GM12801 (cell line): ENCODE data around the gene PRR33.

ENCODE experiments used
- TF ChIP-seq, protein P1 (sequence below): IDR thresholded peaks from one replicate; pipeline ENCODE4 v1.5.1; 2011; ENCODE audit warnings: control low read depth; ENCODE audit not compliant: insufficient read length; ENCODE audit errors: extremely low read depth

The PRR33 gene

DNA sequence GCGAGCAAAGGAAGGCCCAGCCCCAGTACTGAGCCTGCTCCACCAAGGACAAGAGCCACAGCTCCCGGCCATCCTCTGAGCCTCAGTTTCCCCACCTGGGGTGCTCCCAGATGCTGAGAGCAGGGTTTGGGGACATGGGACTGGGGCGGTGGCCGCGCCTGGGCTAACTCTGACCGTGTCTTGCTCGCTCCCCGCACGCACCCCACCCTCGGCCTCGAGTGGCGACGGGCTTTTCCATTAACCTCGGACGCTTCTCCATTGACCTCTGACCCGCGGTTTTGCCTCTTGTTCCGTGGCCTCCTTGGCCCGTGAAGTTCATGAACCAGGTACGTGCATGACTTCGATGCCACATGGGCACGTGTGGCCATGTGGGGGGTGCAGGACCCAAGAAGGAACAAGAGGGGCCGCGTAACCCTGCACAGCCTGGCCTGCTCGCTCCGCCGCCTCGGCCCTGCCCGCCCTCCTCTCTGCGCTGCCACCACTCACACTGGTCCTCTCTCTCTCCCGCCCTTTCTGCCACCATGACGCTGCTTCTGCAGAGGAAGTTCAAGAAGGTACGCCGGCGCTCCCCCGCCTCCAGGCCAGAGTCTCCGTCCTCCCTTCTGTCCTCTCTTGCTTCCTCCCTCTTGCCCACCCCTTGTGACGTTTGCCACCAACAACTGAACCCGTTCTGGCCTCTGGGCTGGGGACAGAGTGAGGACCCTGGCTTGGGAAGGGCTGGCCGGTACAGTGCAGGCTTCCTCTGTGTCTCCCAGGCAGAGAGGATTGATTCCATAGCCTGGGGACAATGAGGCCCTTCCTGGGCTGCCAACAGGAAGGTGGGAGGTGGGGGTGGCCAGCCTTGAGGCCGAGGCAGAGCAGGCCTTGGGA is 34.7 kb upstream of the PRR33 start:
- TF ChIP-seq, protein P1, sequence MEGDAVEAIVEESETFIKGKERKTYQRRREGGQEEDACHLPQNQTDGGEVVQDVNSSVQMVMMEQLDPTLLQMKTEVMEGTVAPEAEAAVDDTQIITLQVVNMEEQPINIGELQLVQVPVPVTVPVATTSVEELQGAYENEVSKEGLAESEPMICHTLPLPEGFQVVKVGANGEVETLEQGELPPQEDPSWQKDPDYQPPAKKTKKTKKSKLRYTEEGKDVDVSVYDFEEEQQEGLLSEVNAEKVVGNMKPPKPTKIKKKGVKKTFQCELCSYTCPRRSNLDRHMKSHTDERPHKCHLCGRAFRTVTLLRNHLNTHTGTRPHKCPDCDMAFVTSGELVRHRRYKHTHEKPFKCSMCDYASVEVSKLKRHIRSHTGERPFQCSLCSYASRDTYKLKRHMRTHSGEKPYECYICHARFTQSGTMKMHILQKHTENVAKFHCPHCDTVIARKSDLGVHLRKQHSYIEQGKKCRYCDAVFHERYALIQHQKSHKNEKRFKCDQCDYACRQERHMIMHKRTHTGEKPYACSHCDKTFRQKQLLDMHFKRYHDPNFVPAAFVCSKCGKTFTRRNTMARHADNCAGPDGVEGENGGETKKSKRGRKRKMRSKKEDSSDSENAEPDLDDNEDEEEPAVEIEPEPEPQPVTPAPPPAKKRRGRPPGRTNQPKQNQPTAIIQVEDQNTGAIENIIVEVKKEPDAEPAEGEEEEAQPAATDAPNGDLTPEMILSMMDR: no peak

DNA sequence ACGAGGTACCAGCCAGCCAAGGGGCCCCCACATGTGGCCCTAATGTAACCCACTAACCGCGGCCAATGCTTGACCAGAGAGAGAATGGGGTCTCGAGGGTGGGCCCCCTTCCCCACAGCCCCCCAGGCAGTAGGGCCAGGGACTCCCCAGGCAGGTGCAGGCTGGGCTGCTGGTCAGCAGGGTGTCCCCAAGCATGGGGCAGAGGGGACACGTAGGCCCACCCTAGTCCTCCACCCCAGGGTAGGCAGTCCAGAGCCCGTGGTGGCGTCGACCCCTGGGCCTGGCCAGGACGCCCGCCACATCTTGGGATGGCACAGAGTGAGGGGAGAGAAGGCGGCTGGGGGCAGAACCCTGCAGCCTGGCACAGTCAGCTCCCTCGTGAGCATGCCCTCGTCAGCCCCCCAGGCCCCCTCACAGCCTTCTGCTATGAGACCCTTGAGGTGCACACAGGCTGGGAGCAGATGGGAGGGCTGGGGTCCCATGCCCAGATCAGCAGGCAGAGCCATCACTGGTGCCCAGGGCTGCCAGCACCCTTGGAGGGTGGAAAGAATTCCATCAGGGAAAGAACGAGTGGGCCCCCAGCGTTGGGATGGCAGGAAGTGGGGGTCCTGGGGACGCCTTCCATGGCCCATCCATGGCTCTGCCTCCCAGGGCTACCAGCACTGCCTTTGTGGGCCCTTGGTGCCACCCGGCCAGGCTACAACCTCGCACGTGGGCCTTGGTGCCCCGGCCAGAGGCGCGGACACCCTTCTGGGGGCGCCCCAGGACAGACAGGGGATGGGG is 33.9 kb upstream of the PRR33 start:
- TF ChIP-seq, protein P1: no peak

DNA sequence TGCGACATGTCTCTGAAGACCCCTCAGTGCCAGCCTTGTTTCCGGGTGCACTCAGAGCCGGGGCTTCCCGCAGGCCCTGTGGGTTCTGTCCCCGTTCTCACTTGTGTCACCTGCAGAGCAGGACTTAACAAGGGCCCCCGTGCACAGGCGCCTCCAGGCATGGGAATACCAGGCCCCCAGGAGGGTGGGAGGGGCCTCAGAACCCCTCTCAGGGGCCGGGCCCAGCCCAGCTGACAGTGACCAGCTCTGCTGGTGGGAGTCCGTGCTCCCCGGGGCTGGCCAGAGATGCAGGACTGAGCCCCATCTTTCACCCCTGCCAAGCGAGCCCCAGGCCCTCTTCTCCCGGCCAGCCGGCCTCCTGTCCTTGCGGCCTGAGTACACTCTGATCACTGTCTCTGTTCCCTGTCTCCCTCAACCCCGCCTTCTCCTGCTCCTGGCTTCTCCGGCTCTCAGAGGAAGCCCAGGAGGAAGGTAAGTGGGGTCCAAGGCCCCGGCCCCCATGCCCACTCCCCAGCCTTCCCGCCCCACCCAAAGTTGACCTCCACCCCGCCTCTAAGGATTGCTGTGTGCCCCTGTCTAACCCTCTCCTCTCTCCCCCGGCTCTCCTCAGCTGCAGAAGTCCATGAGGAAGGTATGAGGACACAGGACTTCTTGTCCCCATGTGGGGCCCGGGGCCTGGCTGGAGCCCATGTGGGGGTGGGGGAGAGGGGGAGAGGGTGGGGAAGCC is 33.1 kb upstream of the PRR33 start:
- TF ChIP-seq, protein P1: no peak

DNA sequence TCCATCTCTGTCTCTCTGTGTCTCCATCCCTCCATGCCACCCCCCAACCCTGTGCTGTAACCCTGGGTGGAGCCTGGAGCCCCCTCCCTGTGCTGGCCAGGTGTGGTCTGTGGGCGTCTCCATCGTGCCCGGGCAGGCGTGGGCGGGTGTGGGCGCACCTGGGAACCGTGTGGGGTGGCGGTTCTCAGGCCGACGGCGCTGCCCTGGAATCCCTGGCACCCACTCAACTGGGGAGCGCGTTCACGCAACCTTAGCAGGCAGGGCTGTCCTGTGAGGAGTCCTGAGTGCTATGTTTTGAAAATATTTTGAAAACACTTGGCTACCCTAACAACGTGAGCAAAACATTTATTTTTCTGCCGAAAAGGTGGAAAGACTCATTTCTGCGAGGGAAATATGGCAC is 32.5 kb upstream of the PRR33 start:
- TF ChIP-seq, protein P1: no peak

DNA sequence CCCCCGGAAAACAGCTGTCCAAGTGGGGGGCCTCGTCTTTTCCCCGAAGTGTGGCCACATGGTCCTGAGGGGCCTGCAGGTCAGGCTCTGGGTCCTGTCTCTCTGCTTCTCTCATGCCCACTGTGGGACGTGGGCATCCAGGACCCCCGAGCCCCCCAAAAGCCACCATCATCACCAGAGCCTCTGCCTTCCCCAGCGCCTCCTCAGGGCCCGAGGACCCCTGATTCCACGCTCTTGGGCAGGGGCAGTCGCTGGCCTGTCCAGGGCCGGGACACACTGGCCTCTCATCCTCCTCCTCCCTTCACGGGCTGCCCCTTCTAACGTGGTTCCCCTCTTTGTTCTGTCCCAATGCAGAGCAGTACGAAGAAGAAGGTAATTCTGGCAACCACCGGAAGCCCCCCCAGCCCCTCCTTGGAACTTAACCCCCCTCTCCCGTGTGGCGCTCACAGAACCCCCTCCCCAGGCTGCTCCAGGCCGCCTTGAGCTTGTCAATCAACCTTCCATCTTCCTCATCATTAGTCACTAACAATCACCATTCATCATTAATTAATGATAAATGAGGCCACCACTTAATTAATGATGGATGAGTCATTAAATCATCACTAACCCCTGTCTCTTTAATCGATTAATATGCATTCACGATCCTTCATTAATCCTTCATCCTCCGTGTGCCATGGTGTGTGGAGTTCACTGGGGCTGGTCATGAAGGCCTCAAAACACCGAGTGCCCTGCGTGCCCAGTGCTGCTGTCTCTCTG is 31.7 kb upstream of the PRR33 start:
- TF ChIP-seq, protein P1: no peak

DNA sequence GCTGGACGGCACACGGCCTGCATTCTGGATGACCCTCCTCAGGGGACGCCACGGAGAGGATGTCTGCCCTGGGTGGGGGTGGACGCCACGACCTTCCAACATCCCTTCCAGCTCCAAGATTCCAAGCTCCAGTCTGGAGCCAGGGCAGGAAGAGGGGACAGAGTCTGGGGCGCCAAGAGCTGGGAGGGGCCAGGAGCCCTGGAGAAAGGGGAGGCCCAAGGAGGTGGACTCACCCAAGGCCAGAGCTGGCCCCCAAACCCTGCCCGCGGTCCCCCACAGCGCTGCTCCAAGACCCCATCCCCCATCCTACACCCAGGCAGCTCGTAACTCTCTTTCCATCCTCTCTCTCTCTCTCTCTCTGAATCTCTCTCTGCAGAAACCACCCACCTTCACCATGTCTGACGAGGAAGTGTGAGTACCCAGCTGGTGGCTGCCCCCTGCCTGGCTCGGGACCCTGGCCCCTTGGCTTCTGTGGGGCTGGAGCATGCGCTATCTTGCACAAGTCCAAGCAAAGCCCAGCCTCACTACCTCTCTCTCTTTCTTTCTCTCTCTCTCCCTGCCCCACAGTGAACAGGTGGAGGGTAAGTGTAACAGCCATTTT is 30.9 kb upstream of the PRR33 start:
- TF ChIP-seq, protein P1: no peak
